Measurements from ENCODE around the gene KRT3.

The KRT3 gene

DNA sequence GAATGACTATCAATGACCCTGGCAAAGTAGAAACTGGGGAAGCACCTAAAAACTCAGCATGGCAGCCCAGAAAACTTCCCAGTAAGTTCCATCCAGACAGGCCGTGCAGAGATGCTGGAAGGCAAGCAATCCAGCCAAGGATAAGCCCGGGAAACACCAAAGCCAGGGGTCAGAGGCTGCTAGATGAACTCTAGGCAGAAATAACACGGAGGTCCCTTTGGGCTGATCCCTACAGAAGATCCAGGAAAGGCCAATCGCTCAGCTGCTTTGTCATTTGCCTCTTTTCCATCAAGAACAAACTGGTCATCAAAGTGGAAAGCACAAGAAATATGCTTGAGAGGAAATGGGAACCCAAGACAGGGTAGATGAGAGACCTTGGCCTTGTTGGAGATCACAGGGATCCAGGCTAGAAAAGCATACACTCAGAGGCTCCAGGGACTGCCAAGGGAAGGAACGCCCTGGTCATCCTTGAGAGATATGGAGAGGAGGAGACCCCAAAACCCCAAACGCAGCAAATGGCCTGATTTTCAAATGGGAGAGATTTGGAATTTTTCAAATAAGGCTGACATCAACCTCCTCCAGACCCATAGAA lies 31.7 kb upstream of the KRT3 start:
- no peak for DNase-seq (ENCODE audit: low read depth)

GRCh38 chr12:52826611-52827498 lies 30.9 kb upstream of the KRT3 start:
- no peak for DNase-seq (ENCODE audit: low read depth)

DNA sequence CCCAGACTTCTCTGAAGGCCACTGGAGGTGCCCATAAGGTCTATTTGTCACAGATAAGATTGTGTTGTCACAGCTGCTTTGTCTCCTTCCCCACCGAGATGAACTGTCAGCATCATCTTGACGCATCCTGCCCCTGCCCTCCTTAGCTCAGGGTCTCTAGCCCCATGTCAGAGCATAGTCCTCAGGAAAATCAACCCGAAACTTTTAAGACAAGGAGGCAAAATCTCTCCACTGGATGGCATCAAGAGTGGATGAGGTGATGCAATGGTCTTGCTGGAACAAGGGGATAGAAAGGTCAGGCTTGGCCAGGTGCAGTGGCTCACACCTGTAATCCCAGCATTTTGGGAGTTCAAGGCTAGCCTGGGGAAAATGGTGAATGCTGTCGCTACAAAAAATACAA lies 30.0 kb upstream of the KRT3 start:
- no peak for DNase-seq (ENCODE audit: low read depth)

DNA sequence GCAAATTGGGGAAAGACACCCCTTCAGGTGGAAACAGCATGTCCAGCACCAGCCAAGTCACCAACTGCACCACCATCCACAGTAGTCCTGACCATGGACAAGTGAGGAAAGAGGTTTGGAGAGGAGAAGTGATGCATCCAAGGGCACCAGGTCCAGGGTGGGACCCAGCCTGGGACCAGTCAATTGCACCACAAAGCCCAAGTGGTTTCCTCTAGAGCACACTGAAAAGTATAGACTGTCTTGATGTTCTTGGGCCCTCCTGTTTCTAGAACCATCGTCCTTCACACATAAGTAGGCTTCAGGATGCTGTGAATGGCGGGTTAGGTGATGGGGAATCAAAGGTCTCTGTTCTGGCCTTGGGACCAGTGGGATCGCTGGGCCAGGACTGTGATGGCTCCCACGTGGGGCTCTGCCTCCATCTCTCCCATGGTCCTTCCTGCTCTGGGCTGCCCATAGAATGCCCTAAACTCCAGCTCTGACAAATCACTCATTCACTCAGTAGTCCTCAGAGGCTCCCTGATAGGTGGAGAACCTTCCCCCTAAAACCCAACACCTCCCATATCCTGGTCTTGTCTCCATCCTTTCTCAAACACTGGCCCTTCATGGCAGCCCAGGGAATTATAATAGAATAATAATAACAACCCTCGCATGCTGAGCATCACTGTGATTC lies 29.0 kb upstream of the KRT3 start:
- no peak for DNase-seq (ENCODE audit: low read depth)

DNA sequence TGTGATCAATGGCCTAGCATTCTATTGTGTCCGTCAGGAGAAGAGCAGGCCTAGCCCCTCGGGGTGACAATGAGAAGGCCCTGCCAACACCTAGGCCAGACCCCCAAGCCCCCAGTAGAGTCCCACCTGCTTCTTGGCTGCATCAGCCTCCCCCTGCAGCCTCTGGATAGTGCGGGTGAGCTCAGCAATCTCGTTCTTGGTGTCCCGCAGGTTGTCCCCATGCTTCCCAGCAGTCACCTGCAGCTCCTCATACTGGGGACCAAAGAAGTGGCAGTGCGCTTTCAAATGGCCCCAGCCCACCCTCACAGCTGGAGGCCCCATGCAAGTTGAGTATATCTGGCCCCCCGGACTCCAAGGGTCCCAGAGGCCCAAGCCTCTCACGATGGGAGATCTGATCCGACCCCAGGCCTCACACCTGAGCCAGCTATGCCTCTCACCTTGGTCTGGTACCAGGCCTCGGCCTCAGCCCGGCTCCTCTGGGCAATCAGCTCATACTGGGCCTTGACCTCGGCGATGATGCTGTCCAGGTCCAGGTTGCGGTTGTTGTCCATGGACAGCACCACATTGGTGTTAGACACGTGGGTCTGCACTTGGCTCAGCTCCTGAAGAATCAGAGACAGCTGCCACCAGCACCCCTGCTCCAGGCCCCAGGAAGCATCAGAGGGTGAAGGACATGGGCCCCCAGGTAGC lies 28.0 kb upstream of the KRT3 start:
- DNase-seq (ENCODE audit: low read depth), result no peak

DNA sequence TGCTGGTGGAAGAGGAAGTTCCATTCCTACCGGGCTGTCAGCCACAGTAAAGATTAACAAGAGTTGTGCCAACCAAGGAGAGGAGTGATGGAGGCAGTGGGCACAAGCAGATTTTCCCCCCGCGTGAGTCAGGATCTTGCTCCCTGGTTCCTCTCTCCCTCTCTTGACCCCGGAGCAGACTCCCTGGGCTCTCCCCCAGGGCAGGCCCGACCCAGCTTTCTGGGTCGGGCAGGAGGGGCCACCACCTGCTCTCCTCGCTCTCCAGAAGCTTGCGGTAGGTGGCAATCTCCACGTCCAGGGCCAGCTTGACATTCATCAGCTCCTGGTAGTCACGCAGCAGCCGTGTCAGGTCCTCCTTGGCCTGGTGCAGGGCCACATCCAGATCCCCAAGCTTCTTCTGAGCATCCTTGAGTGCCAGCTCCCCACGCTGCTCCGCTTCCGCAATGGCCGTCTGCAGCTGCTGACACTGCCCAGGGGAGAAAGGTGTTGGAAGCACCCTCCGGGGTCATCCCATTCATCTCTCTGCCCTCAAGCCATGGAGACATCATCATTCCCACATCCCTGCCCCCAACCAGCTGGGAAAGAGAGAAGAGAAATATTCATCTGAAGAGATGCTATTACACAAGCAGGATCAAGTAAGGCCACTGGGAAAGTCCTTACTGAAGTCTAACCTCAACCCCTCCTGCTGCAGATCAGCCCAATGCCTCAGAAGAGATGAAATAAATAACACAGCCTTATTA lies 27.0 kb upstream of the KRT3 start:
- no peak for DNase-seq (ENCODE audit: low read depth)

GRCh38 chr12:52821826-52822660 lies 26.1 kb upstream of the KRT3 start:
- no peak for DNase-seq (ENCODE audit: low read depth)

GRCh38 chr12:52821071-52821730 lies 25.3 kb upstream of the KRT3 start:
- no peak for DNase-seq (ENCODE audit: low read depth)

- no peak for DNase-seq (ENCODE audit: low read depth)
These were observed 24.6 kb upstream of the KRT3 start for GRCh38 chr12:52820521-52820920.

- no peak for DNase-seq (ENCODE audit: low read depth)
These were observed 24.0 kb upstream of the KRT3 start for GRCh38 chr12:52819731-52820510.

DNA sequence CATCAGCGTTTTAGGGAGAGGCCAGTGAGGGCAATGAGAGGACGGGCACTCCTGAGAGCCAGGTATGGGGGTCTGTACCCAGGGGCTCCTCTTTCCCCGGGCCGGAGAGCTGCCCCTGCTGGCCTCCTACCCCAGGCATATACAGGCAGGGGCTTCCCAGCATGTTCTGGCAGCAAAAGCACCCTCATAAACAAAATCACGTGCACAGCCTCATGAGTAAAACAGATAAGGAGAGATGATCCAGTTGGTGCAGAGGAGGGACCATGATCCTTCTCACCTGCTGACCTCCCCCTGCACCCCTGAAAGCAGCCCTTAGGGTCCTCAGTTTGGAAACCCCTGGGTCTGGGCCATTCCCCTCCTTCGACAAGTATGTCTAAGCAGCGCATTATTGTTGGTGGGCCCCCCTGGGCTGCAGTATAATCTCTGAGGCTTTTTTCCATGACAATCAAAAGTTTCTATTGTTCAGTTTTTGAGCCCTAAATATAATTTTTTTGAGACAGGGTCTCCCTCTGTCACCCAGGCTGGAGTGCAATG lies 23.0 kb upstream of the KRT3 start:
- no peak for DNase-seq (ENCODE audit: low read depth)

- no peak for DNase-seq (ENCODE audit: low read depth)
These were observed 22.5 kb upstream of the KRT3 start for GRCh38 chr12:52818388-52818787.

DNA sequence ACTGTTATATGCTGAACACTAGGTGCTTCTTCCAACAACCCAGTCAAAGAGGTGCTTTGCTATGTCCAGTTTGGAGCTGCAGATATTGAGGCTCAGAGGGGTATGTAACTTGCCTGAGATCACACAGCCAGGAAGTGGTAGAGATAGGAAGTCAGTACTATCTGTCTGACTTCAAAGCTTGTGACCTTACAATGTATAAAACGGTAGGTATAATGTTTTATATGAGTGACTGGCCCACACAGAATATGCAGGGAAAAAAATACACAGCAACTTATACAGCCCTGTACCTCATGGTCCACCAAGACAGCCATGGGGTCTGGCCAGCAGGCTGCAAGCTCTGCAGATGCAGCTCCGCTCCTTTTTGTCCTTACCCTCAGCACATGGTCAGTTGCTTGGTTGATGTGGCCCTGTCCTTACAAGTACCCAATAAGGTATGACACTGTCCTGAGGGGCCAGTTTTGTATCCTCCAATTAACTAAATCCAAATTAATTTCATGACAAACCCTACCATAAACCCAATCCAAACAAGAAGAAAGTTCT lies 21.9 kb upstream of the KRT3 start:
- DNase-seq (ENCODE audit: low read depth), result no peak

DNA sequence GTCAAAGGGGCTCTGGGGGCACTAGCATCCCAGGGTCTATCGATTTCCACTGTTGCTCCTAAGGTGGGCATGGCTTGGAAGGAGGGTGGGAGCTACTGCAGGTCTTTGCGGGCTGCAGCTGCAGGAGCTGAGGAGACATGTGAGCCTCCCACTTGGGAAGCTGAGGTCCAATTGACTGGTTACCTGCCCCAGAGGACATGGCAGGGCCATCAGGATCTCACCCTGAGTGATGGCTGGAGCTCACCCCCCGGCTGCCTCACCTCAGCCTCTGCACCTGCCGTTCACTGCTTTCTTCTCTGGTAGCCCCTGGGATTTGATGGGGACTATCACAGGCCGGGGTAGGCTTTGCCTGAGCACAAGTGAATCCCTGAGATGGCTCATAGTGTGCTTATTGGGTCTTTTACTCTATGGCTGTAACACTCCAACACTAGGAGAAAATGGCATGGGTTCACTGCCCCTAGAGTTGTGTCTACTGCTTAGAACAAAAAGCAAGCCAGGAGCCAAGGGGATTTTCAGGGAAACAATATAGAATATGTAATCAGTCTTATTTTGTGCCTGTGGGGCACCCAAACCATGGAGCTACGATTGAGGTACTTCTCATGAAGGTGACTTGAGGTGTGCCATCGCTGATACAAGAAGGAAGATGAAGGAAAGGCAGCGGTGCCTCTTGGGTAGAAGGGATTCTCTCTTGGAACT lies 21.2 kb upstream of the KRT3 start:
- no peak for DNase-seq (ENCODE audit: low read depth)

DNA sequence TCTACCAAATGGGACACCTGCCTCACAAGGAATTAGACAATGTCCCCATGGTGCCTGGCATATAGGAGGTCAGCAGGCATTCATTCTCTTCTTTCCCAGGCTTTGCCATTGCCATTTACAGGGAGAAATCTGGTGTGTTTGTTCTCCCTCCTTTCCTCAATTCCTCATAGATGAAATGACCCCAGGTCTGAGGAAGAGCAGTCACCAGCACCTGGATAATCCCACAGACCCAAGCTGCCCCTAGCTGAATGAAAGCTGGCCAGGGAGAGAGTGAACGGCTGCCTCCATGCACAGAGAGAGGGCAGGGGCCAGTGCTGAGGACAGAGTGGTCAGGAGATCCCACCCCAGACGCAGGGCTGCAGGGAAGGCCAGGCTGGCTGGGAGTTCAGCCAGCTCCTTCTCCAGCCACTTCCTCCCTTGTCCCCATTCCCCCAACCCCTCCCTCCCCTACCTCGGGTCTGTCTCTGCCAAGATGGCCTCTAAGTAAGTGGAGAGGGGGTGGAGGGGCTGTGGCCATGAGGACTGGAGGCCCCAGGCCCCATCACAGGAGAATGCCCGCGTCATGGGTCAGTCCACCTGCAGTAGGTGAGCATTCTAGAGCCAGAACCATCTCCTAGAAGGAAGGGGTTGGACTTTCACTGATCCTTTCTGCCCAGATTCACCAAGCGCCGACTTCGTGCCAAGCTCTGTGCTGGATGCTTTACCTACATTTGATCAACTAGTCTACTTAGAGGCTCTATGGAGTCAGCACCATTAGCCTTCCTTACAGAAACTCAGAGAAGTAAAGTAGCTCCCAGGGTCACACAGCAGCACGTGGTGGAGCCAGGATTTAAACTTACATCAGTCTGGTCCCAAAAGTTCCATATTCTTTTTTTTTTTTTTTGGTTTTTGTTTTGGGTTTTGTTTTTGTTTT lies 20.0 kb upstream of the KRT3 start:
- no peak for DNase-seq (ENCODE audit: low read depth)

GRCh38 chr12:52815161-52815560 lies 19.2 kb upstream of the KRT3 start:
- DNase-seq (ENCODE audit: low read depth), result no peak

DNA sequence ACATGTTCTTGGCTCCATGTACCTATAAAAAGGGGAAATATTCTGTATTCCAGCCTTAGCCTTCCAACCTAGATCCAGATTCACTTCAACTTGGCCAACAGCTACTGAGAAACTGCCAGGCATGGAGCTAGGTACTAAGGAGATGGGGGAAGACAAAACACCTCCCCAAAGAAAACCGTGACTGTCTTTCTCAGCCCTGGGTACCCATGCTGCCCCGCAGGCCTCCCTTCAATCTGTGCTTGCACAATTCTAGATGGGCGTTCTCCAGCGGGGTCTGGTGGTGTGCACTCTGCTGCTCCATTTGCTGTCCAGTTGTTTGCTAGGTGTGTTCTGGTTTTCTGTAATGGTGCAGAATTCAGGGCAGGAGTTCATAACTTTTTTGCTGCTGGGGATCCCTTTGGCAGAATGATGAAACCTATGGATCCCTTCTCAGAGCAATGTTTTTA lies 18.8 kb upstream of the KRT3 start:
- DNase-seq (ENCODE audit: low read depth), result no peak

Data from activated T-cell treated with anti-CD3 and anti-CD28 coated beads for 48 hours (primary cell).